GM19324 (cell line): ENCODE results near the gene MACROD2.

Experiments used
- ATAC-seq: cut with Tn5 transposase; IDR thresholded peaks from one replicate; pipeline ENCODE4 v1.9.1; 2021; ENCODE audit warnings: mild to moderate bottlenecking, moderate library complexity; ENCODE audit not compliant: unreplicated experiment, low FRiP score

Gene MACROD2

DNA sequence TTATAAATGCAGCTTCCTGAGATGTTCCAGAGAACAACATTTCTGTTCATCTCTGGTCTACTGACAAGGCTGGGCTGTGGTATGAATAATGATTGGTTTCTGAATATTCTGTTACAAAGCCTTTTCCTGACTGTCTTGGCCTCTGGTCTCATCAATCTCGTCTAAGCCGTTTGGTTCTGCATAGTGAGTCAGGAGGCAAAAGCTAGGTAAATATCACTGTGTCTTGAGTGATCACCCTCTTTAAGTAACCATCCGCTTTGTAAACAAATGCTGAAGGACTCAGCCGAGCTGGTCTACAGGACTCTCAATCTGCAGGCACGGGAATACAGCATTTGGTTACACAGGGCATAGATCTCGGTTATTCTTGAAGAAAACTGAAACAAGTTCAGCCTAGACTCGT is 2066.0 kb downstream of the MACROD2 start:
- ATAC-seq, result no peak

DNA sequence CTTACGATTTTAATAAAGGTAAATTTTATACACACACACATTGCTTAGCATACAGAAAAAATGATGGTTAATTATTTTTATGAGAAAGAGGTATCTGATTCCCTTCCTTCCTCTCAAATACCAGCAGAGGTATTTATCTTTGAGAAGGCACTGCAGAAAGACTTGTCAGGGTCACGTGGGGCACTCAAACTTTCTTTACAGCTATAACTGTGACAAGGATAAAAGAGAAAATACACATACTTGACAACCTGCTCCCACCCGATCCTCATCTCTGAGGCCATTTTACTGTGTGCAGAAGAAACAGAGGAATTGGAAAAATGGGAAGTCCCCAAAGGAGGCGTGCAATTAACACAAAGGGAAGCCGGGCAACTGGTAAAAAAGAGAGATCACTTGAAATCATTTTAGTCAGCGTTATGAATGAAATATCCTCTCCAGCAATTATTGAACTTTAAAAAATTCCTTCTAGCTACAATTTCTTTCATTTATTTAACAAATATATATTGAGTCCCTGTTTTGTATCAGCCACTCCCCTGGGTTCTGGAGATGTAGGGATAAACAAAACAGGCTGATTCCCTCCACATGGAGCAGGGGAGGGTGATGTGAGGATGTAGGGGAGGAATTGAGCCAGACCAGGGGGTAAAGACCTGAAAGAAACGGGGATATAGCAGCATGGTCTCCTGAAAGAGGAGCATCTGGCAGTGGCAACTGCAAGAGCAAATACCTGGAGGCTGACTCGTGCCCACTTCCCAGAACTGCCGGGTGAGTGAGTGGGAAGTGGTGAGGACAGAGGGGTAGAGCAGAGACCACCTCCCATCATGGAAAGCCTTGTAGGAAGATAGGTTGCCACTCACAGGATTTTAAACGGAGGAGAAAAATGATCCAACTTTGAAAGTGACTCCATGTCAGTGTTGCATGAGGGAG is 2067.6 kb downstream of the MACROD2 start:
- no peak for ATAC-seq

DNA sequence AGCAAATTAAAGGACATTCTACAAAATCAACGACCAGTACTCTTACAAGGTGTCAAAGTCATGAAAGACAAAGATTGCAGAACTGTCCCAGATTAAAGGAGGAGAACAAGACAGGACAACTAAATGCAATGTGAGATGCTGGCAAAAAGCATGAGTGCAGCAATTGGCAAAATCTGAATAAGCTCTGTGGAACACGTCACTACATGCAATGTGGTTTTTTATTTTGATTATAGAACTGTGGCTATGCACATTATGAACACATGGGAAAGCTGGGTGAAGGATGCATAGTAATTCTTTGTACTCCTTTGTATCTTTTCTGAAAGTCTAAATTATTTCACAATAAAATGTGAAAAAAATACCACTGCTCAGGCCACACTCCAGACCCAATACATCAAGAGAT is 2068.6 kb downstream of the MACROD2 start:
- no peak for ATAC-seq

DNA sequence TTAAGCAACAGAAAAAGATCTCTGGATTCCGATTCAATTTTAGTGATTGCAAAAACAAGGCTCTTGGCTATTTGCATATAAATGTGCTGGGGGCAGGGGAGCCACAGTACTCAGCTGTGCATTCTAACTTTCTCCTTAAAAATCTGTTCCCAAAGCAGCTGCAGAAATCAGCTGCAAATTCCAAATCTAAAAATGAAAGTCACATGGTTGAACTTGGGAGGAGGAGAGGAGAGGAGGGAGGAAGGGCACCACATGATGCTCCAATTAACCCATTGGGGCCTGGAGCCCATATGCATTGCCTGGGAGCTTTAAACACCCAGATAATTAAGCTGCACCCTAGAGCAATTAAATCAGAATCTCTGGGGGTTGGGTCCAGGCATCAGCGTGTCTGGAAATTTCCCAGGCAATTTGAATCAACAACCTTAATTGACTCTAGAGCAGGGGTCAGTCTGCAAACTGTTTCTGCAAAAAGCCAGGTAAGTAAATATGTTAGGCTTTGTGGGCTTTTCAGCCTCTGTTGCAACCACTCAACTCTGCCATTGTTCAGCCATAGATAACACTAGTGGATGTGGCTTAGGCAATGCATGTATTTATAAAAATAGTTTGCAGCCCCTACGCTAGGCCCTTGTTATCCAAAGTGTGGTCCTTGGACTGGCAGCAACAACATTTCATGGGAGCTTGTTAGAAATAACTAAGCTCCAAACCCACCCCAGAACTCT is 2069.8 kb downstream of the MACROD2 start:
- no peak for ATAC-seq

DNA sequence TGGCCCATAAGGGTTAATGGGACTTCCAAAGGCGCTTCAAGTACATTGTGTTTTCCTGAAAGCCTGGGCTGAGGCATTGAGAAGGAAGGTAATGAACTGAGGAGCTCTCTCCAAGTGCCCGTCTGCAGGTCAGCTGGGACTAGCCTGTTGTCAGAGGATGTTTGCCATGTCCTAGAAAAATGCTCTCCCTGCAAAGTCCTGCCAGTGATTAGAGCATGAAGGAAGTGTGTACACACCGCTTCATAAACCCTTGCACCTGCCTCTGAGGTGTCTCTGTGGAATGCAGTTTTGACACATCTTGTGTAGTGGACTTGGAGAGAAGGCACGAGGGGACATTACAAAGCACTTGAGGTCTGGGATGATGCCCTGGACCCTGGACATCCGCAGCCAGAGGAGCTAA is 2071.3 kb downstream of the MACROD2 start:
- ATAC-seq, result no peak

- peak; percentile 84 for ATAC-seq
Measured at GRCh38 chr20:16069389-16070010, 2074.2 kb downstream of the MACROD2 start.

GRCh38 chr20:16072220-16072619 is 2076.9 kb downstream of the MACROD2 start:
- ATAC-seq, result no peak

DNA sequence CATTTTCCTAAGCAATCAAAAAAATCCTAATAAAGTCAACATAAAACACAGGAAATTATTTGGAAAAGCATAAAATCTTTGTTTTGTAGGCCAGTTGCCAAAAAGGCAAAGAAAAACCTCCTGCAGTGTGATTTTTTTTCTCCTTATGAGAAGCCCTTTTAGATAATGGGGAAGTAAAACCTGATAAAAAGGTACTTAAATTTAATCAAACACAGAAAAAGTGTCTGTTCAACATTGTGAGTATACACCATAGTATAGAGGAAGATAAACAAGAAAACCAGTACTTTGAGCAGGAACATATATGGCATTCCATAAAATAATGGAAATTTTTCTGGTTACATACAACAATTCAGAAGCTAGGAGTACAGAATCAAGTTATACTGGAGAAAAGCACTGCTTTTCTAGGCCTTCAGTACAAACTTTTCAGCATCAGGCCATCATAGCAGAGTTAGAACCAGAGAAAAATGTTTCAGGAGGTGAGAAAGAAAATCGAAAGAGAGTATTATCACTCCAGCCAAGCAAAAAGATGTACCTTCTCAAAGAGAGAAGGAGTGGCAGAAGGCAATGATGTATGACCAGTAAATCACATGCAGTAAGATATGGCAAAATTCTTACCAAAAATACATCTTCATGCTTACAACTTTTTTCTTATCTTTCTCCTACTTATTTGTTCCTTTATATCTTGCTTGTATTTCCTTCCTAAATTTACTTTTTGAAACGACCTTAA is 2083.0 kb downstream of the MACROD2 start:
- no peak for ATAC-seq

- ATAC-seq, result no peak
Measured at GRCh38 chr20:16081421-16081820, 2086.1 kb downstream of the MACROD2 start.

GRCh38 chr20:16082051-16082550 is 2086.8 kb downstream of the MACROD2 start:
- no peak for ATAC-seq

DNA sequence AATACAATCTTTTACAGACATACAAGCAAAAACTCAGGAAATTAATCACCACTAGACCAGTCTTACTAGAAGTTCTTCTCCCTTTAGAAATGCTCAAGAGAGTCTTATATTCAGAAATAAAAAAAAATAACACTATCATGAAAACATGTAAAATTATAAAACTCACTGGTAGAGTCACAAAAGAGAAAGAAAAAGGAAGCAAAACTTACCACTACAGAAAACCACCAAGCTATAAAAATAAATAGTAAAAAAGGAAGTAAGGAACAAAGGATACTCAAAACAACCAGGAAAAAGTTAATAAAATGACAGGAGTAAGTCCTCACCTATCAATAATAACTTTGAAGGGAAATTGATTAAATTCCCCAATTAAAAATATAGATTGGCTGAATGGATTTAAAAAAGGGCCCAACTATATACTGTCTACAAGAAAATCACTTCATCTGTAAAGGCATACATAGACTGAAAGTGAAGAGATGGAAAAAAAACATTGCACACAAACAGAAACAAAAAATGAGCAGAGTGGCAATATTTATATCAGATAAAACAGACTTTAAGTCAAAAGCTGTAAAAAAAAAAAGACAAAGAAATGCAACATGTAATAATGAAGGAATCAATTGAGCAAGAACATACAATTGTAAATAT is 2088.4 kb downstream of the MACROD2 start:
- no peak for ATAC-seq

DNA sequence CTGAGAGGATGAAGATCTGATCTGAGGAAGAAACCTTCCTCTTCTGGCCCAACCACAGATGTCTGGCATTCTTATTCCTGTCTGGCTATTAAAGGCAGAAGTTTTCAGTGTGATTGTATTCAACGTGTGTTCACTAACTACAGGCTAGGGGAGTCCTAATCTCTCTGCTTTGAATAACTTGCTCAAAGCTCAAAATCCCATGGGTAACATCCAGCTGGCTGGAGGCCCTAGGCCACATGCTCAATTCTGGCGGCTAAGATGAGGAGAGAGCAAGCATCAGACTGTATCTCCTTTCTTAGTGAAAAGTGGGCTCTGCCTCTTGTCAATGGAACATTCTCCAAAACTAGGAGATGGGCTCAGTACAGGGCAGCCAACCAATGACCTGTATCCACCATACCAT is 2099.9 kb downstream of the MACROD2 start:
- ATAC-seq, result no peak

GRCh38 chr20:16096756-16097326 is 2101.5 kb downstream of the MACROD2 start:
- no peak for ATAC-seq

- no peak for ATAC-seq
Measured at GRCh38 chr20:16097788-16098187, 2102.5 kb downstream of the MACROD2 start.

DNA sequence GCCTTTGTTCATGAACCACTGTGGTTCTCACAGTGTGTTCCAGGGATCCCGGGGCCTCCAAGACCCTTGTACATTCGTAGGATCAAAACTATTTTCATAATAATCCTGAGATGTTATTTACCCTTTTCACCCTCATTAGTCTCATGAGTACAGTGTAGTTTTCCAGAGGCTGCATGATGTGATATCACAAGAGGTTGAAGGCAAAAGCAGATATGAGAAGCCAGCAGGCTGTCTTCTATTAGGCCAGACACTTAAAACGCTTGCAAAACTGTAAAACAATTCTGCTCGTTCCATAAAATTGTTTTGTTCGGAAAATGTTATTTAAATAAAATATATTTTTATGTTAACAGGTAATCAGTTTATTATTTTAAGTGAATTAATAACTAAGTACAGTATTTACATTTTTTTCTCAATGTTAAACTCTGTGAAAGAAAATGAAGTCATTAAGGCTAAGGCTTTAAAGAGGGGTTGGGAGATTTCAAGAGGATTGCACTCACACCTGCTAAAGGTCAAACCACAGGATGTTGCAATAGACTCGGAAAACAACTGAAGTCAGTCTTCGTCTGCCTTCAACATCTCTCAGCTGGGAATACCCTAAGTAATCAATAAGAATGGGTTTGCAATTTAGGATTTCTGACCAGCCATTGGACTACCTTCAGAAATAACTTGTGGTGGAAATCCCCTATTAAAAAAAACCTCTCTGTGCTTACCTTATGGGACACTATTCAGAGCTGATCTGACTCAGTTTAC is 2103.7 kb downstream of the MACROD2 start:
- no peak for ATAC-seq

DNA sequence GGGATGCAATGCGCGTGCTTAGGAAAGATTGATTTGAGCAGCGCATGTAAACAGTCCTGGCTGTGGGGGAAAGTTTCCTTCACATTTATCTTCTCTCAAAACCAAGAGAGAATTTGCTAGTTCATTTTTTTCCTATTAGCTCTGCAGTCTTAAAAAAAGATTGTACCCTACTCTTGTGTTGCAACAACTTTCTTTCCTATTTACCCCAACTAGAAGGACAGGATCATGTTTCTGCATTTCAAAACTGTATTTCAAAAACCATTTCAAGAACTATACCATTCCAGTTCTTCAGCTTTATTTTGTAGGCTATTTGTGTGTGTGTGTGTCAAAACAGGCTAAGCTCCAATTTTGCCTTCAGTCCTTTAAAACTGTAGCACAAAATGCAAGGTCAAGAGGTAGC is 2104.8 kb downstream of the MACROD2 start:
- ATAC-seq, result no peak

DNA sequence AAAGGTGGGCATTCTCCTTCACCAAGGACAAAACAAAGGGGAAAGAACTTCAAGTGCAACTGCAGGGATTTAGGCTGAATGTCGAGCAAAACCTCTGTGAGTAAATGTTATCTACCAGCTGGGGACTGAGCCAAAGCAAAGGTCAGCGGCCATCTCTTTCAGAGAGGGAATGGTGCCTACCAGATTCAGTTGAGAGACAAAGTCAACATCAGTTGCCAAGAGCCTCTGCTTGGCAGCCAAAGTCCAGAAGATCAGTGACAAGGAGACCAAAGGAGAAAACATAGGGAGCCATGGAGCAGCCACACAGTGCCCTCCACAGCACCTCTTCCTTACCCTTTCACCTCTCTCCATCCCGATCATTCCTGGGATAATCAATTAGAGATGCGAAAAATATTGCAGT is 2105.5 kb downstream of the MACROD2 start:
- no peak for ATAC-seq
